ENCODE results near the gene AMFR. TPM values are rescaled to one million over a fixed set of nuclear protein-coding genes. Genes with fewer than 3 reads are reported as not detected.

The AMFR gene
- total and polyA plus RNA-seq, 2 of the 8 experiments (the other 6 are each of a cell fraction or from before 2014, with no cell fraction given), result 18.6 to 21.7 TPM

DNA sequence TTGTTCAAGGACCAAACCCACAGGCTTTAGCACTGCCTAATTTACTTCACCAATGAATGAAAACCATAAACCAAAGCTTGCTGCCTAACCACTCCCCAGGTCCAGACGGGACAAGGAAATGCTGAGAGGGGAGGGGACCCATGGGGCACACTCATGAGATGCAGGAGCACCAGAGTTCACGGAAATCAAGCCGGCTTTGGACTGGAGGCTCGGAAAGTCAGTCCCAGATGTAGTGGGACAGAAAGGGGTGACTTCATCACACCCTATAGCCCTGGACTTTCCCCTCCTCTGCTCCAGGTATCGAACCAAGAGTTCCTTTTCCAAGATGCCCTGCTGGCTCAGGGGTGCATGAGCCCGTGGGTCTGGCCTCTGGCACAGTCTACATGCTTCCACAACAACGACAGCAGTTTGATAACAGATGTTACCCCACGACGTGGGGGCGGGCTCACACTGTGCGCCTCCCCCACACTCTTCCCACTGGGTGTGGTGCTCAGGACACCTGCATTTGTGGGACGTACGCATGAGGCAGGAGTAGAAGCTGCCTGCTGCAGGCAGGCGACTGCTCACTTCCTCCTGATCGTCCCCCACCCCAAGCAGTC lies 63.2 kb downstream of the AMFR start:
- Histone ChIP-seq H2BK12ac (ENCODE audit: low read depth, low read length) (no peak overlapping the region), H3K4me2 (ENCODE audit: insufficient read depth in 1 of 2, low read depth in 2 of 2, low read length in 2 of 2) (no peak overlapping the region), H2BK5ac (ENCODE audit: low read depth, low read length) (no peak overlapping the region), H2AK5ac (ENCODE audit: low read depth, low read length) (no peak overlapping the region), H3K14ac (ENCODE audit: insufficient read length) (no peak overlapping the region), H2BK120ac (replicated peaks; ENCODE audit: low read depth, low read length) (no peak overlapping the region), H2AFZ (ENCODE audit: low read length) (no peak overlapping the region), H3K79me1 (ENCODE audit: low read depth, low read length) (no peaks in the 10 kb centered on the region), H3K56ac (replicated peaks; ENCODE audit: insufficient read length, low read depth, low read length) (no peak overlapping the region), H4K91ac (replicated peaks; ENCODE audit: insufficient read length, low read length) (no peak overlapping the region), H3K27ac (ENCODE audit: low read depth, low read length) (no peak overlapping the region), H3K27me3 (replicated peaks in 1 of 4; ENCODE audit: control insufficient read depth in 3 of 4, extremely low read depth in 1 of 4, insufficient read depth in 3 of 4, low read length in 3 of 4) (no peaks in the 10 kb centered on the region), H3K36me3 (ENCODE audit: control insufficient read depth in 2 of 4, insufficient read depth in 4 of 4, low read length in 3 of 4) (peaks cover 0 to 3% (median 0%) of the 10 kb centered on the region in 4 experiments; a peak in 3 of 8 replicates), H4K5ac (ENCODE audit: insufficient read length, low read depth, low read length) (no peak overlapping the region), H4K8ac (ENCODE audit: extremely low read depth, insufficient read depth, low read length) (no peak overlapping the region), H3K23me2 (ENCODE audit: low read depth, low read length) (no peaks in the 10 kb centered on the region), H2BK15ac (ENCODE audit: low read length) (no peak overlapping the region), H3K9ac (replicated peaks in 1 of 4; ENCODE audit: extremely low read depth in 1 of 4, low read depth in 3 of 4, low read length in 3 of 4) (no peak overlapping the region), H3K23ac (ENCODE audit: insufficient read length) (no peak overlapping the region), H2BK20ac (ENCODE audit: low read length) (no peak overlapping the region), H3K4ac (replicated peaks; ENCODE audit: insufficient read length, low read depth, low read length) (no peak overlapping the region), H3K9me3 (ENCODE audit: insufficient read depth in 2 of 2, low read depth in 1 of 2, low read length in 1 of 2) (no peaks in the 10 kb centered on the region), H3K79me2 (ENCODE audit: control insufficient read depth in 1 of 2, insufficient read depth in 2 of 2, low read length in 2 of 2) (no peaks in the 10 kb centered on the region), H3K4me1 (replicated peaks in 1 of 4; ENCODE audit: control insufficient read depth in 3 of 4, insufficient read depth in 4 of 4, low read length in 3 of 4) (peaks cover 0 to 11% (median 8%) of the 10 kb centered on the region in 4 experiments; a peak in 6 of 7 replicates), H3K18ac (ENCODE audit: extremely low read depth, low read length) (no peak overlapping the region), H3K4me3 (ENCODE audit: extremely low read depth in 1 of 4, insufficient read depth in 2 of 4, low read depth in 3 of 4, low read length in 4 of 4) (no peak overlapping the region), H4K20me1 (replicated peaks in 1 of 2; ENCODE audit: control insufficient read depth in 1 of 2, insufficient read depth in 2 of 2, low read length in 2 of 2) (no peaks in the 10 kb centered on the region)
- no peak for DNase-seq (ENCODE audit: low read depth in 1 of 2, low spot score in 2 of 2)
- FAIRE-seq, result no peak
- 79% methylated on average over 15 of the region's 15 CpGs; no CpG with 5 or more reads in 1 of the 2 experiments for WGBS, 2 experiments (ENCODE audit: extremely low coverage in 1 of 2, insufficient coverage in 1 of 2, insufficient read length in 1 of 2, insufficient replicate concordance in 2 of 2, low coverage in 1 of 2, low lambda C conversion rate in 2 of 2, missing lambda C conversion rate in 1 of 2)
- ChIA-PET CTCF (ENCODE audit: partially characterized antibody) (interaction anchor here (1.6 kb wide), 1 partner anchor 417 kb away, joined by 3 read pairs; no protein-coding TSS in a partner anchor), POLR2A (ENCODE audit: partially characterized antibody) (no interaction called here)
- TF ChIP-seq KDM4A (IDR thresholded peaks at IDR 0.05; ENCODE audit: low read depth, low read length, severe bottlenecking), result no peak
- TF ChIP-seq SAP30 (IDR thresholded peaks at IDR 0.05; ENCODE audit: insufficient read depth, insufficient replicate concordance, low read length), result no peak
